ENCODE measurements around the gene CEACAM18.

The CEACAM18 gene

GRCh38 chr19:51521781-51522180 lies 43.4 kb downstream of the CEACAM18 start:
- no peaks in the 10 kb centered on the region for H3K27me3 ChIP-seq (ENCODE audit: insufficient read depth, low read length)
- H3K27ac ChIP-seq (ENCODE audit: low read depth, low read length): no peak overlapping the region
- no peak overlapping the region for H3K14ac ChIP-seq (ENCODE audit: low read length)
- no peaks in the 10 kb centered on the region for H3K79me1 ChIP-seq (ENCODE audit: low read length)
- H3K9ac ChIP-seq (ENCODE audit: low read length): no peak overlapping the region
- H3K4me3 ChIP-seq (ENCODE audit: low read depth, low read length): no peak overlapping the region
- WGBS (ENCODE audit: extremely low coverage, insufficient coverage, insufficient read length): no CpG with 5 or more reads among the region's 2 CpGs
- H3K9me3 ChIP-seq (ENCODE audit: insufficient read depth, low read depth, low read length): peaks cover 15% of the 10 kb centered on the region
- H2BK12ac ChIP-seq (ENCODE audit: low read length): no peak overlapping the region
- H3K79me2 ChIP-seq (ENCODE audit: control insufficient read depth, insufficient read depth, low read length, poor library complexity): no peaks in the 10 kb centered on the region
- no peak overlapping the region for H3K18ac ChIP-seq (ENCODE audit: low read length)
- H2BK5ac ChIP-seq (ENCODE audit: low read depth, low read length, poor library complexity): no peak overlapping the region
- no peak overlapping the region for H3K23ac ChIP-seq (ENCODE audit: low read length)
- H3K4ac ChIP-seq (ENCODE audit: low read depth, low read length): no peak overlapping the region
- H4K12ac ChIP-seq (ENCODE audit: low read depth, low read length): no peak overlapping the region
- peak in 1 of 2 donors; percentile 20 for DNase-seq
- no peak overlapping the region for H2AK5ac ChIP-seq (ENCODE audit: low read length)
- no peak overlapping the region for H2AFZ ChIP-seq (ENCODE audit: insufficient read depth, low read length, poor library complexity)
- no peaks in the 10 kb centered on the region for H3K4me1 ChIP-seq (ENCODE audit: control insufficient read depth in 1 of 2, insufficient read depth in 2 of 2, low read length in 2 of 2)
- H3K36me3 ChIP-seq (ENCODE audit: control insufficient read depth in 1 of 2, insufficient read depth in 2 of 2, low read length in 2 of 2): peaks cover 0 to 2% of the 10 kb centered on the region in 2 experiments
- H2BK120ac ChIP-seq (ENCODE audit: insufficient read depth, low read length, poor library complexity): no peak overlapping the region
- no peak overlapping the region for H4K91ac ChIP-seq (ENCODE audit: low read depth, low read length)
- H4K8ac ChIP-seq (ENCODE audit: low read depth, low read length): no peak overlapping the region
- H3K4me2 ChIP-seq (ENCODE audit: low read length): no peak overlapping the region

GRCh38 chr19:51524666-51525264 lies 46.4 kb downstream of the CEACAM18 start:
- Histone ChIP-seq H3K18ac (ENCODE audit: low read length) (no peak overlapping the region), H2AK5ac (ENCODE audit: low read length) (no peak overlapping the region), H2AFZ (ENCODE audit: insufficient read depth, low read length, poor library complexity) (no peak overlapping the region), H4K91ac (ENCODE audit: low read depth, low read length) (no peak overlapping the region), H3K4me1 (ENCODE audit: control insufficient read depth in 1 of 2, insufficient read depth in 2 of 2, low read length in 2 of 2) (no peaks in the 10 kb centered on the region), H4K8ac (ENCODE audit: low read depth, low read length) (no peak overlapping the region), H3K9ac (ENCODE audit: low read length) (no peak overlapping the region), H3K23ac (ENCODE audit: low read length) (no peak overlapping the region), H3K79me1 (ENCODE audit: low read length) (no peaks in the 10 kb centered on the region), H2BK120ac (ENCODE audit: insufficient read depth, low read length, poor library complexity) (no peak overlapping the region), H3K4ac (ENCODE audit: low read depth, low read length) (no peak overlapping the region), H2BK12ac (ENCODE audit: low read length) (no peak overlapping the region), H2BK5ac (ENCODE audit: low read depth, low read length, poor library complexity) (no peak overlapping the region), H3K4me2 (ENCODE audit: low read length) (no peak overlapping the region), H3K14ac (ENCODE audit: low read length) (no peak overlapping the region), H3K9me3 (ENCODE audit: insufficient read depth, low read depth, low read length) (peaks cover 24% of the 10 kb centered on the region), H3K36me3 (ENCODE audit: control insufficient read depth in 1 of 2, insufficient read depth in 2 of 2, low read length in 2 of 2) (peaks cover 0 to 2% of the 10 kb centered on the region in 2 experiments), H4K12ac (ENCODE audit: low read depth, low read length) (no peak overlapping the region), H3K79me2 (ENCODE audit: control insufficient read depth, insufficient read depth, low read length, poor library complexity) (no peaks in the 10 kb centered on the region), H3K4me3 (ENCODE audit: low read depth, low read length) (no peak overlapping the region), H3K27me3 (ENCODE audit: insufficient read depth, low read length) (no peaks in the 10 kb centered on the region), H3K27ac (ENCODE audit: low read depth, low read length) (no peak overlapping the region)
- no peak for DNase-seq
- WGBS (ENCODE audit: extremely low coverage, insufficient coverage, insufficient read length): no CpG with 5 or more reads among the region's 8 CpGs

- Histone ChIP-seq H3K18ac (ENCODE audit: low read length) (no peak overlapping the region), H3K79me1 (ENCODE audit: low read length) (peaks cover 1% of the 10 kb centered on the region), H3K79me2 (ENCODE audit: control insufficient read depth, insufficient read depth, low read length, poor library complexity) (no peaks in the 10 kb centered on the region), H3K4me1 (ENCODE audit: control insufficient read depth in 1 of 2, insufficient read depth in 2 of 2, low read length in 2 of 2) (no peaks in the 10 kb centered on the region), H3K9ac (ENCODE audit: low read length) (no peak overlapping the region), H2BK120ac (ENCODE audit: insufficient read depth, low read length, poor library complexity) (no peak overlapping the region), H4K91ac (ENCODE audit: low read depth, low read length) (no peak overlapping the region), H2BK12ac (ENCODE audit: low read length) (no peak overlapping the region), H3K14ac (ENCODE audit: low read length) (no peak overlapping the region), H3K9me3 (ENCODE audit: insufficient read depth, low read depth, low read length) (peaks cover 31% of the 10 kb centered on the region), H3K4ac (ENCODE audit: low read depth, low read length) (no peak overlapping the region), H3K4me3 (ENCODE audit: low read depth, low read length) (no peak overlapping the region), H3K36me3 (ENCODE audit: control insufficient read depth in 1 of 2, insufficient read depth in 2 of 2, low read length in 2 of 2) (no peaks in the 10 kb centered on the region), H3K27ac (ENCODE audit: low read depth, low read length) (no peak overlapping the region), H2AFZ (ENCODE audit: insufficient read depth, low read length, poor library complexity) (no peak overlapping the region), H3K23ac (ENCODE audit: low read length) (no peak overlapping the region), H2AK5ac (ENCODE audit: low read length) (no peak overlapping the region), H4K8ac (ENCODE audit: low read depth, low read length) (no peak overlapping the region), H3K4me2 (ENCODE audit: low read length) (no peak overlapping the region), H2BK5ac (ENCODE audit: low read depth, low read length, poor library complexity) (no peak overlapping the region), H4K12ac (ENCODE audit: low read depth, low read length) (no peak overlapping the region), H3K27me3 (ENCODE audit: insufficient read depth, low read length) (no peaks in the 10 kb centered on the region)
- DNase-seq: no peak
- WGBS (ENCODE audit: extremely low coverage, insufficient coverage, insufficient read length): no CpG with 5 or more reads among the region's 4 CpGs
These were observed 47.3 kb downstream of the CEACAM18 start for GRCh38 chr19:51525651-51526050.

- Histone ChIP-seq H2BK5ac (ENCODE audit: low read depth, low read length, poor library complexity) (no peak overlapping the region), H3K4me3 (ENCODE audit: low read depth, low read length) (no peak overlapping the region), H2AK5ac (ENCODE audit: low read length) (no peak overlapping the region), H3K9me3 (ENCODE audit: insufficient read depth, low read depth, low read length) (peaks cover 44% of the 10 kb centered on the region), H3K23ac (ENCODE audit: low read length) (no peak overlapping the region), H3K36me3 (ENCODE audit: control insufficient read depth in 1 of 2, insufficient read depth in 2 of 2, low read length in 2 of 2) (no peaks in the 10 kb centered on the region), H4K91ac (ENCODE audit: low read depth, low read length) (no peak overlapping the region), H3K9ac (ENCODE audit: low read length) (no peak overlapping the region), H3K27me3 (ENCODE audit: insufficient read depth, low read length) (no peaks in the 10 kb centered on the region), H3K18ac (ENCODE audit: low read length) (no peak overlapping the region), H3K79me2 (ENCODE audit: control insufficient read depth, insufficient read depth, low read length, poor library complexity) (no peaks in the 10 kb centered on the region), H3K4ac (ENCODE audit: low read depth, low read length) (no peak overlapping the region), H3K79me1 (ENCODE audit: low read length) (peaks cover 1% of the 10 kb centered on the region), H4K8ac (ENCODE audit: low read depth, low read length) (no peak overlapping the region), H4K12ac (ENCODE audit: low read depth, low read length) (no peak overlapping the region), H3K4me1 (ENCODE audit: control insufficient read depth in 1 of 2, insufficient read depth in 2 of 2, low read length in 2 of 2) (peaks cover 0 to 5% of the 10 kb centered on the region in 2 experiments), H3K4me2 (ENCODE audit: low read length) (no peak overlapping the region), H2BK12ac (ENCODE audit: low read length) (no peak overlapping the region), H2AFZ (ENCODE audit: insufficient read depth, low read length, poor library complexity) (no peak overlapping the region), H3K27ac (ENCODE audit: low read depth, low read length) (no peak overlapping the region), H2BK120ac (ENCODE audit: insufficient read depth, low read length, poor library complexity) (no peak overlapping the region), H3K14ac (ENCODE audit: low read length) (no peak overlapping the region)
- DNase-seq: no peak
- no CpG with 5 or more reads among the region's 2 CpGs for WGBS (ENCODE audit: extremely low coverage, insufficient coverage, insufficient read length)
These were observed 51.0 kb downstream of the CEACAM18 start for GRCh38 chr19:51529301-51529700.
